GM10847 (cell line): Measurements from ENCODE around the gene LYPD6.

Experiments
- POLR2A ChIP-seq: IDR thresholded peaks from 2 replicates; pipeline ENCODE4 v1.6.1; 2011; ENCODE audit not compliant: insufficient read length; ENCODE audit errors: extremely low read depth

Gene LYPD6

GRCh38 chr2:149451417-149452165, 121.2 kb downstream of the LYPD6 start:
- no peak for TF ChIP-seq POLR2A

GRCh38 chr2:149456285-149456684, 125.9 kb downstream of the LYPD6 start:
- TF ChIP-seq POLR2A = no peak

GRCh38 chr2:149458502-149458901, 128.1 kb downstream of the LYPD6 start:
- TF ChIP-seq POLR2A = no peak

- TF ChIP-seq POLR2A = no peak
Measured at GRCh38 chr2:149463328-149464002, 133.1 kb downstream of the LYPD6 start.

- no peak for TF ChIP-seq POLR2A
Measured at GRCh38 chr2:149464396-149464795, 134.0 kb downstream of the LYPD6 start.

GRCh38 chr2:149465873-149466272, 135.5 kb downstream of the LYPD6 start:
- no peak for TF ChIP-seq POLR2A

GRCh38 chr2:149466635-149467034, 136.2 kb downstream of the LYPD6 start:
- no peak for TF ChIP-seq POLR2A

GRCh38 chr2:149467436-149467835, 137.0 kb downstream of the LYPD6 start:
- no peak for TF ChIP-seq POLR2A

- no peak for TF ChIP-seq POLR2A
Measured at GRCh38 chr2:149468636-149469035, 138.2 kb downstream of the LYPD6 start.

- no peak for TF ChIP-seq POLR2A
Measured at GRCh38 chr2:149470046-149470445, 139.7 kb downstream of the LYPD6 start.

- no peak for TF ChIP-seq POLR2A
Measured at GRCh38 chr2:149472413-149472812, 142.0 kb downstream of the LYPD6 start.

GRCh38 chr2:149473068-149473467, 142.7 kb downstream of the LYPD6 start:
- no peak for TF ChIP-seq POLR2A

GRCh38 chr2:149473521-149473920, 143.1 kb downstream of the LYPD6 start:
- no peak for TF ChIP-seq POLR2A

GRCh38 chr2:149483004-149483605, 152.7 kb downstream of the LYPD6 start:
- TF ChIP-seq POLR2A = no peak

GRCh38 chr2:149486664-149487063, 156.3 kb downstream of the LYPD6 start:
- TF ChIP-seq POLR2A = no peak

- no peak for TF ChIP-seq POLR2A
Measured at GRCh38 chr2:149487189-149487588, 156.8 kb downstream of the LYPD6 start.
